MCF 10A (cell line): ENCODE results near the gene CALN1. TPM values are rescaled to one million over a fixed set of nuclear protein-coding genes. Genes with fewer than 3 reads are reported as not detected.

Source experiments
- BruUV-seq: library from RNA; stranded (reverse); fragments of 400-500 nt; replicated peaks from 2 replicates; lab custom pipeline; 2021; lab: Mats Ljungman, UMichigan
- CTCF ChIA-PET: fragments of 300-600 bp; sonication (Branson Sonifier 250); formaldehyde crosslinking; extraction: SDS; loops from one replicate; lab custom pipeline; 2021; ENCODE audit warnings: antibody characterized with exemption, inconsistent platforms; lab: Yijun Ruan, JAX
- POLR2A ChIA-PET: fragments of 300-600, 350-650 bp; sonication (Branson Sonifier 250); formaldehyde crosslinking; extraction: SDS; loops from one replicate; lab custom pipeline; 2020; ENCODE audit warnings: antibody characterized with exemption, inconsistent platforms; lab: Yijun Ruan, JAX
- DNase-seq: peaks from one replicate; pipeline ENCODE4 v3.0.0-alpha.2; 2018; ENCODE audit not compliant: unreplicated experiment
- H3K27ac Mint-ChIP-seq: one replicate; pipeline ENCODE4 v1.8.0; 2022; ENCODE audit warnings: mild to moderate bottlenecking, low read depth, mixed read lengths; ENCODE audit not compliant: unreplicated experiment
- H3K27me3 Mint-ChIP-seq: one replicate; pipeline ENCODE4 v1.8.0; 2022; ENCODE audit warnings: mixed read lengths; ENCODE audit not compliant: insufficient read depth, unreplicated experiment
- H3K36me3 Mint-ChIP-seq: one replicate; pipeline ENCODE4 v1.8.0; 2022; ENCODE audit warnings: mild to moderate bottlenecking, moderate library complexity, mixed read lengths; ENCODE audit not compliant: insufficient read depth, unreplicated experiment
- H3K4me1 Mint-ChIP-seq: one replicate; pipeline ENCODE4 v1.8.0; 2022; ENCODE audit warnings: mixed read lengths; ENCODE audit not compliant: insufficient read depth, unreplicated experiment
- H3K4me3 Mint-ChIP-seq: one replicate; pipeline ENCODE4 v1.8.0; 2022; ENCODE audit warnings: mild to moderate bottlenecking, moderate library complexity, mixed read lengths; ENCODE audit not compliant: unreplicated experiment
- H3K9me3 Mint-ChIP-seq: one replicate; pipeline ENCODE4 v1.8.0; 2022; ENCODE audit warnings: mixed read lengths; ENCODE audit not compliant: unreplicated experiment
- CTCF ChIP-seq: fragments of 200-600 bp; IDR thresholded peaks from one replicate; pipeline ENCODE4 v1.8.0; 2022; ENCODE audit warnings: antibody characterized with exemption, mild to moderate bottlenecking; ENCODE audit not compliant: unreplicated experiment
- intact Hi-C: fragments of 100-400 bp; cut with micrococcal nuclease; formaldehyde crosslinking; loops from 2 replicates; pipeline ENCODE4 v1.14.1; 2022
- total RNA-seq: library from RNA; stranded (reverse); gene quantifications from 2 replicates; pipeline ENCODE4 v1.2.3, GENCODE V29; 2022

CALN1 gene
- total RNA-seq, 1 experiment from 2014 or later, result not detected

- no peak for TF ChIP-seq CTCF
- Mint-ChIP-seq H3K4me3 (no peak overlapping the region), H3K27me3 (no peaks in the 10 kb centered on the region), H3K9me3 (peaks cover 7% of the 10 kb centered on the region), H3K36me3 (no peaks in the 10 kb centered on the region), H3K4me1 (peaks cover 11% of the 10 kb centered on the region), H3K27ac (no peak overlapping the region)
- BruUV-seq, result no TSS peak
- POLR2A ChIA-PET, result interaction anchor here (0.7 kb wide), 1 partner anchor 28 kb away, joined by 4 read pairs; no protein-coding TSS in a partner anchor
- CTCF ChIA-PET, result interaction anchor here (0.6 to 2.0 kb wide), 6 partner anchors 11 to 1411 kb away, joined by 3 to 7 read pairs (median 4); no protein-coding TSS in a partner anchor
- DNase-seq, result no peak
- intact Hi-C loops, result no loop called here
These were observed 145.4 kb downstream of the CALN1 start for GRCh38 chr7:72266771-72267170.

- intact Hi-C loops, result no loop called here
- no TSS peak for BruUV-seq
- no peaks in the 10 kb centered on the region for H3K9me3 Mint-ChIP-seq
- H3K36me3 Mint-ChIP-seq, result no peaks in the 10 kb centered on the region
- no peak for TF ChIP-seq CTCF
- POLR2A ChIA-PET, result no interaction called here
- no peak overlapping the region for H3K27ac Mint-ChIP-seq
- CTCF ChIA-PET, result interaction anchor here (0.8 kb wide), 1 partner anchor 392 kb away, joined by 4 read pairs; no protein-coding TSS in a partner anchor
- peaks cover 11% of the 10 kb centered on the region for H3K4me1 Mint-ChIP-seq
- no peak for DNase-seq
- no peak overlapping the region for H3K4me3 Mint-ChIP-seq
- H3K27me3 Mint-ChIP-seq, result no peaks in the 10 kb centered on the region
These were observed 146.8 kb downstream of the CALN1 start for GRCh38 chr7:72265071-72265904.

- DNase-seq, result no peak
- Mint-ChIP-seq H3K27me3 (no peaks in the 10 kb centered on the region), H3K27ac (no peak overlapping the region), H3K4me1 (peaks cover 7% of the 10 kb centered on the region), H3K9me3 (no peaks in the 10 kb centered on the region), H3K4me3 (no peak overlapping the region), H3K36me3 (no peaks in the 10 kb centered on the region)
- BruUV-seq, result no TSS peak
- TF ChIP-seq CTCF, result no peak
- CTCF ChIA-PET, result no interaction called here
- intact Hi-C loops, result no loop called here
- POLR2A ChIA-PET, result no interaction called here
These were observed 151.7 kb downstream of the CALN1 start for GRCh38 chr7:72260406-72260805.

- H3K4me3 Mint-ChIP-seq, result no peak overlapping the region
- H3K27me3 Mint-ChIP-seq, result no peaks in the 10 kb centered on the region
- H3K36me3 Mint-ChIP-seq, result no peaks in the 10 kb centered on the region
- H3K27ac Mint-ChIP-seq, result no peak overlapping the region
- H3K9me3 Mint-ChIP-seq, result no peaks in the 10 kb centered on the region
- TF ChIP-seq CTCF, result no peak
- POLR2A ChIA-PET, result no interaction called here
- intact Hi-C loops, result no loop called here
- H3K4me1 Mint-ChIP-seq, result no peaks in the 10 kb centered on the region
- CTCF ChIA-PET, result no interaction called here
- BruUV-seq, result no TSS peak
- no peak for DNase-seq
These were observed 154.1 kb downstream of the CALN1 start for GRCh38 chr7:72258074-72258473.
